Keratinocyte (primary cell): ENCODE results near the gene HOXD1.

Source experiments
- CTCF ChIP-seq, 3 experiments: IDR thresholded peaks in 1 of 3; conservative IDR thresholded peaks in 1 of 3; optimal IDR thresholded peaks in 1 of 3; 2 replicates in 2 of 3; 3 replicates in 1 of 3; pipeline versions ENCODE3 to v1.5.1; 2011; ENCODE audit warnings: low read length in 3 of 3, mild to moderate bottlenecking in 3 of 3, moderate library complexity in 2 of 3, control low read depth in 1 of 3, inconsistent platforms in 1 of 3; ENCODE audit not compliant: insufficient read depth in 2 of 3; ENCODE audit errors: extremely low read depth in 1 of 3
- EZH2 ChIP-seq: IDR thresholded peaks from one replicate; pipeline ENCODE4 v1.6.1; 2012; ENCODE audit warnings: inconsistent platforms, mild to moderate bottlenecking, low read length, moderate library complexity

GRCh38 chr2:176146101-176146500 is 42.4 kb upstream of the HOXD1 start:
- no peak for TF ChIP-seq CTCF (optimal IDR thresholded peaks at IDR 0.05 in 1 of 3, IDR thresholded peaks at IDR 0.05 in 1 of 3, conservative IDR thresholded peaks at IDR 0.05 in 1 of 3; ENCODE audit: extremely low read depth in 1 of 3, insufficient read depth in 2 of 3, low read length in 3 of 3)
- no peak for TF ChIP-seq EZH2
